ENCODE data around the gene MIB1.
"Not testable (repeated sequence)": the region's sequence is repeated elsewhere in the genome, so short reads cannot be mapped to it uniquely, and the experiment has no call there.

GRCh38 chr18:21796089-21796488, 55.5 kb downstream of the MIB1 start:
- not testable (repeated sequence) for TF ChIP-seq REST (IDR thresholded peaks at IDR 0.05; ENCODE audit: low read depth); POLR2AphosphoS5 (IDR thresholded peaks at IDR 0.05; ENCODE audit: low read depth, low read length); CTCF (IDR thresholded peaks at IDR 0.05 in 2 of 3, conservative IDR thresholded peaks at IDR 0.05 in 1 of 3; ENCODE audit: borderline replicate concordance in 1 of 3, insufficient read depth in 1 of 3, low read depth in 2 of 3, low read length in 2 of 3); JUND (IDR thresholded peaks at IDR 0.05); MAX (IDR thresholded peaks at IDR 0.05)

Measured in HCT116 (cell line).